Omental fat pad (tissue), 4 donors: ENCODE results near the gene FOXK1. TPM values are rescaled to one million over a fixed set of nuclear protein-coding genes. Genes with fewer than 3 reads are reported as not detected.
A peak's percentile ranks its signal among the peaks of the same experiment; 100 is the strongest.

Experiments used
- ATAC-seq: fragments of 150-250 bp; one replicate; pipeline ENCODE4 v1.9.1; 2016; ENCODE audit warnings: mild to moderate bottlenecking, moderate library complexity; ENCODE audit not compliant: low FRiP score
- DNase-seq: peaks from one replicate; pipeline ENCODE4 v3.0.0-alpha.2; 2019; ENCODE audit warnings: low spot score
- total RNA-seq, 4 donors: library from RNA; depleted of rRNA; stranded (reverse); fragments of >200 nt; gene quantifications; one replicate each; pipeline ENCODE4 v1.1.0, GENCODE V29; 2016
- TF ChIP-seq, protein P1 (sequence below), 3 donors: fragments of 450-650 bp; IDR thresholded peaks; one replicate each; pipeline ENCODE4 v1.5.1; 2016 to 2017; ENCODE audit warnings: antibody characterized with exemption in 3 of 3, mild to moderate bottlenecking in 3 of 3, moderate library complexity in 2 of 3

Gene FOXK1
- total RNA-seq, result 10 to 100 TPM; 10.8 to 35.0 (median 20.4) TPM

GRCh38 chr7:4681886-4682620 lies at the start of gene FOXK1:
FOXK1 (plus strand) TSS chr7:4682295; CDS start chr7:4682309, 14 bp downstream.
- ATAC-seq (peak; percentile 82), DNase-seq (no peak)
- TF ChIP-seq, protein P1, sequence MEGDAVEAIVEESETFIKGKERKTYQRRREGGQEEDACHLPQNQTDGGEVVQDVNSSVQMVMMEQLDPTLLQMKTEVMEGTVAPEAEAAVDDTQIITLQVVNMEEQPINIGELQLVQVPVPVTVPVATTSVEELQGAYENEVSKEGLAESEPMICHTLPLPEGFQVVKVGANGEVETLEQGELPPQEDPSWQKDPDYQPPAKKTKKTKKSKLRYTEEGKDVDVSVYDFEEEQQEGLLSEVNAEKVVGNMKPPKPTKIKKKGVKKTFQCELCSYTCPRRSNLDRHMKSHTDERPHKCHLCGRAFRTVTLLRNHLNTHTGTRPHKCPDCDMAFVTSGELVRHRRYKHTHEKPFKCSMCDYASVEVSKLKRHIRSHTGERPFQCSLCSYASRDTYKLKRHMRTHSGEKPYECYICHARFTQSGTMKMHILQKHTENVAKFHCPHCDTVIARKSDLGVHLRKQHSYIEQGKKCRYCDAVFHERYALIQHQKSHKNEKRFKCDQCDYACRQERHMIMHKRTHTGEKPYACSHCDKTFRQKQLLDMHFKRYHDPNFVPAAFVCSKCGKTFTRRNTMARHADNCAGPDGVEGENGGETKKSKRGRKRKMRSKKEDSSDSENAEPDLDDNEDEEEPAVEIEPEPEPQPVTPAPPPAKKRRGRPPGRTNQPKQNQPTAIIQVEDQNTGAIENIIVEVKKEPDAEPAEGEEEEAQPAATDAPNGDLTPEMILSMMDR (IDR thresholded peaks at IDR 0.05), result no peak

GRCh38 chr7:4633012-4633411 lies 49.1 kb upstream of the FOXK1 start:
- DNase-seq, result no peak
- TF ChIP-seq, protein P1 (IDR thresholded peaks at IDR 0.05), result no peak
- no peak for ATAC-seq

DNA sequence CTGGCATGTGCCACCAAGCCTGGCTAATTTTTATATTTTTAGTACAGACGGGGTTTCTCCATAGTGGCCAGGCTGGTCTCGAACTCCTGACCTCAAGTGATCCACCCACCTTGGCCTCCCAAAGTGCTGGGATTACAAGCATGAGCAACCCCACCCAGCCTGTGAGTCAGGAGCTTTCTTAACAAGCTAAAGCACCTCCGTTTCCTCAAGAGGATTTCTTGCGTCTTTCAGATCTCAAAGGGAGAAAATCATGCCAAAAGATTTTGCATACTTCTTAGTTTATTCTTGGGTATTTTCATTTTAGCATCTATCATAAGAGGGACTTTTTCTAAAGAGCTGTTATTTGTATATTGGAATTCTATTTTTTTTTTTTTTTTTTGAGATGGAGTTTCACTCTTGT lies 47.9 kb upstream of the FOXK1 start:
- DNase-seq (no peak), ATAC-seq (no peak)
- TF ChIP-seq, protein P1 (IDR thresholded peaks at IDR 0.05), result no peak

- no peak for DNase-seq
- TF ChIP-seq, protein P1 (IDR thresholded peaks at IDR 0.05), result no peak
- ATAC-seq, result no peak
Observed at GRCh38 chr7:4638781-4639575, 43.1 kb upstream of the FOXK1 start.

GRCh38 chr7:4641091-4641666 lies 40.9 kb upstream of the FOXK1 start:
- TF ChIP-seq, protein P1 (IDR thresholded peaks at IDR 0.05), result no peak
- ATAC-seq, result no peak
- no peak for DNase-seq

DNA sequence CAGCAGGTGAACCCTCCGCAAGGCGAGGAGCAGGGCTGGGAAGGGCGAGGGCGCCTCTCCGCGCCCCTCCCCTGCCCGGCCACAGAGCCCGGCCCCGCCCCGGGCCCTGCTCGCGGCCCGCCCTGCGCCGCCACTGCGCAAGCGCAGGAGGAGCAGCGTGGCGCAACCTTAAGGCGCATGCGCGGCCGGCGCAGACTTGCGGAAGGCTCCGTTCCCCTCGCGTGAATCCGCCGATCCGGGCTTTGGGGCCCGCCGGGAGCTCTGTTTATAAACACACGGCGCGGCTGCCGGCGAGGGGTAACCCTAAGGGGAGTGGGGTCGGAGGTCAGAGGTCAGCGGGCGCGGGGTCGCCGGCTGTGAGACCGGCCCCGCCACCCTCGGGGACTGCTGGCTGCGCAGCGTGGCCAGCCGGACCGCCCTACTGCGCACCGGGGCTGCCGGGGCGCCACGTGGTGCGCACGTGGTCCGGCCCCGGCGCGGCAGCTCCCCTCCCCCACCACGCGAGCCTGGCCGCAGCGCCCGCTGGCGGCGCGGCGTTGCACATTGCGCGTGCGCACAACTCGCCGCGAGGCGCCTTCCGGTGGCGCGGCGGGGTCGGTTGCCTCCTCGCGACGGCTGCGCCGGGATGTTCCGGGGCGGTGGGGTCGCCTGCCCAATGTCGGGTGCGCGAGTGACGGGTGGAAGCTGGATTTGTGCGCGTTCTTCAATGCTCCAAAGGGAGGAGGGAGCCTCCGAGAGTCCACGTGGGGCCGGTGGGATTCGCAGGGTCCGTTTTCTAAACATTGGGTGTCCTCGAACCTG lies 40.2 kb upstream of the FOXK1 start:
- TF ChIP-seq, protein P1 (IDR thresholded peaks at IDR 0.05), result peak in 1 of 3 donors; percentile 36
- DNase-seq (peak; percentile 94), ATAC-seq (peak; percentile 96)
